GM08714 (cell line): Measurements from ENCODE around the gene FURIN.

Source experiments
- H3K4me3 ChIP-seq: fragments of 200-500 bp; sonication (Bioruptor generic); 2 replicates; pipeline ENCODE4 v1.5.1; 2014; ENCODE audit warnings: mild to moderate bottlenecking, low read length, inconsistent platforms
- ZNF274 ChIP-seq: IDR thresholded peaks from 2 replicates; pipeline ENCODE4 v1.6.1; 2012; ENCODE audit warnings: mild to moderate bottlenecking, low read depth, low read length

FURIN gene

DNA sequence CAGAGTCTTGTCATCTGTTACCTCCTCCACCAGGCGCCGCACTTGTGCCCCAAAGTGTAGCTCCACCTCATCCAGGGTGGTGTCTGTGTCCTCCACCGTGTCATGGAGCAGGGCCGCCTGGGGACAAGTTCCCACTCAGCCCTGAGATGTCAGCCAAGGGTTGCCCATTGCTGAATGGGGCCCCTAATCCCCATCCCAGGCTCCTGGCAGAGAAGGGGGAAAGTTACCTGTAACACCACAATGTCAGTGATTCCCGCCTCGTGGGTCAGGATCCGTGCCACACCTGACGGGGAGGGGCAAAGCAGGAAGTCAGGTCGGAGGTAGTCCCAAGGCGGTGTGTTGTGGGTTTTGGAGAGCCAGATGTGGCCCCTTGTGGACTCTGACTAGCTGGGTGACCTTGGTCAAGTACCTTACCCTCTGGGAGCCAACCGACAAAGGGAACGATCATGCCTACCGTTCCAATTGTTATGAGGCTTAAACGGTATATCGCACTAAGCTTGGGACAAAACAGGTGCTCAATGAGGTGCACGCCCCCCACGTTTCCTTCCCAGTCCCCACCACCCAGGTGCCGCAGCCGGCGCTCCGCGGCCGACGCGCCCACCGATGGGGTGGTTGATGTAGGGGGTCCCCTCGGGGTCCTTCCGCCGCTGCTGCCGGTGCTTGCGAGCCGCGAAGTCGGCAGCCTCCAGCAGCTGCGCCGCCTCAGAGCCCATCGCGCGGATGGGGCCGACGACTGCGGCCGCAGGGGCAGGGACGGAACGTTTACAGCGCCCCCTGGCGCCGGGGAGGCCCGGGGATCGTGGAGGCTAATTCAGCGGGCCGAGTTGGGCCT lies 63.7 kb downstream of the FURIN start, which contains the start of gene HDDC3:
HDDC3 (minus strand) TSS at position 722 of the 832 bp plus-strand sequence; CDS start at position 713, 9 bp downstream.
- TF ChIP-seq ZNF274 = no peak
- peak within 1 kb of the TSS; percentile 81 for H3K4me3 ChIP-seq

GRCh38 chr15:90932660-90932991 lies 64.2 kb downstream of the FURIN start:
- TF ChIP-seq ZNF274 = no peak
- no peak overlapping the region for H3K4me3 ChIP-seq
